PC-9 (cell line): ENCODE results near the gene NUP210. TPM values are rescaled to one million over a fixed set of nuclear protein-coding genes. Genes with fewer than 3 reads are reported as not detected.

Experiments used
- BruUV-seq: library from RNA; stranded (reverse); fragments of 400-500 nt; replicated peaks from 2 replicates; lab custom pipeline; 2021; lab: Mats Ljungman, UMichigan
- CTCF ChIA-PET: fragments of 300-600 bp; sonication (Branson Sonifier 250); formaldehyde crosslinking; loops from one replicate; lab custom pipeline; 2022; ENCODE audit warnings: antibody characterized with exemption; lab: Charles Lee
- POLR2A ChIA-PET: fragments of 300-600 bp; sonication (Branson Sonifier 250); formaldehyde crosslinking; loops from one replicate; lab custom pipeline; 2022; ENCODE audit warnings: antibody characterized with exemption; ENCODE audit not compliant: unreplicated experiment; lab: Charles Lee
- DNase-seq, 2 experiments: peaks; one replicate each; pipeline versions ENCODE4 v3.0.0 to v3.0.0-alpha.2; 2015 to 2022; ENCODE audit warnings: mixed read lengths in 1 of 2
- H2AFZ ChIP-seq: fragments of 200-600 bp; sonication (generic); 2 replicates; pipeline ENCODE4 v1.8.1; 2017; ENCODE audit warnings: antibody characterized with exemption
- H3F3A ChIP-seq: fragments of 200-600 bp; sonication (generic); 2 replicates; pipeline ENCODE4 v1.8.1; 2017; ENCODE audit warnings: antibody characterized with exemption, mild to moderate bottlenecking, low read depth; ENCODE audit not compliant: insufficient read depth
- H3K27ac ChIP-seq: fragments of 200-600 bp; sonication (generic); 2 replicates; pipeline ENCODE4 v1.6.1; 2016; ENCODE audit warnings: mixed run types
- H3K27me3 ChIP-seq: fragments of 200-600 bp; sonication (generic); 2 replicates; pipeline ENCODE4 v1.6.1; 2016; ENCODE audit warnings: low read depth, mixed run types; ENCODE audit not compliant: insufficient read depth
- H3K36me3 ChIP-seq: fragments of 200-600 bp; sonication (generic); 2 replicates; pipeline ENCODE4 v1.6.1; 2016; ENCODE audit warnings: low read depth, mixed run types
- H3K4me1 ChIP-seq: fragments of 200-600 bp; sonication (generic); replicated peaks from 2 replicates; pipeline ENCODE4 v1.6.1; 2016; ENCODE audit warnings: mixed run types; ENCODE audit not compliant: insufficient read depth
- H3K4me2 ChIP-seq: fragments of 200-600 bp; sonication (generic); 2 replicates; pipeline ENCODE4 v1.6.1; 2017; ENCODE audit warnings: mixed run types
- H3K4me3 ChIP-seq: fragments of 200-600 bp; sonication (generic); 2 replicates; pipeline ENCODE4 v1.6.1; 2016; ENCODE audit warnings: mixed run types
- H3K79me2 ChIP-seq: fragments of 200-600 bp; sonication (generic); 2 replicates; pipeline ENCODE4 v1.6.1; 2017; ENCODE audit warnings: low read depth, mixed run types
- H3K9me2 ChIP-seq: fragments of 200-600 bp; sonication (generic); 2 replicates; pipeline ENCODE4 v1.8.1; 2017; ENCODE audit warnings: mild to moderate bottlenecking; ENCODE audit not compliant: insufficient read depth
- H3K9me3 ChIP-seq: fragments of 200-600 bp; sonication (generic); 2 replicates; pipeline ENCODE4 v1.8.1; 2016; ENCODE audit warnings: low read depth; ENCODE audit not compliant: insufficient read depth
- H4K20me1 ChIP-seq: fragments of 200-600 bp; sonication (generic); 2 replicates; pipeline ENCODE4 v1.8.1; 2017; ENCODE audit not compliant: insufficient read depth
- EZH2 ChIP-seq: fragments of 200-600 bp; sonication (generic); IDR thresholded peaks from 2 replicates; pipeline ENCODE4 v1.8.0; 2017; ENCODE audit warnings: antibody characterized with exemption, low read depth
- intact Hi-C: fragments of 100-400 bp; cut with micrococcal nuclease; formaldehyde crosslinking; loops from one replicate; pipeline ENCODE4 v1.10.0; 2022; ENCODE audit not compliant: unreplicated experiment
- total RNA-seq: library from RNA; stranded (reverse); gene quantifications from 2 replicates; pipeline ENCODE4 v1.2.3, GENCODE V29; 2021
- TF ChIP-seq, protein P1 (sequence below): fragments of 200-600 bp; sonication (generic); conservative IDR thresholded peaks from 2 replicates; pipeline ENCODE4 v1.6.1; 2017; ENCODE audit warnings: mixed run types, antibody characterized with exemption, mild to moderate bottlenecking, moderate library complexity

The NUP210 gene
- total RNA-seq, 1 experiment from 2014 or later = 84.0 TPM

DNA sequence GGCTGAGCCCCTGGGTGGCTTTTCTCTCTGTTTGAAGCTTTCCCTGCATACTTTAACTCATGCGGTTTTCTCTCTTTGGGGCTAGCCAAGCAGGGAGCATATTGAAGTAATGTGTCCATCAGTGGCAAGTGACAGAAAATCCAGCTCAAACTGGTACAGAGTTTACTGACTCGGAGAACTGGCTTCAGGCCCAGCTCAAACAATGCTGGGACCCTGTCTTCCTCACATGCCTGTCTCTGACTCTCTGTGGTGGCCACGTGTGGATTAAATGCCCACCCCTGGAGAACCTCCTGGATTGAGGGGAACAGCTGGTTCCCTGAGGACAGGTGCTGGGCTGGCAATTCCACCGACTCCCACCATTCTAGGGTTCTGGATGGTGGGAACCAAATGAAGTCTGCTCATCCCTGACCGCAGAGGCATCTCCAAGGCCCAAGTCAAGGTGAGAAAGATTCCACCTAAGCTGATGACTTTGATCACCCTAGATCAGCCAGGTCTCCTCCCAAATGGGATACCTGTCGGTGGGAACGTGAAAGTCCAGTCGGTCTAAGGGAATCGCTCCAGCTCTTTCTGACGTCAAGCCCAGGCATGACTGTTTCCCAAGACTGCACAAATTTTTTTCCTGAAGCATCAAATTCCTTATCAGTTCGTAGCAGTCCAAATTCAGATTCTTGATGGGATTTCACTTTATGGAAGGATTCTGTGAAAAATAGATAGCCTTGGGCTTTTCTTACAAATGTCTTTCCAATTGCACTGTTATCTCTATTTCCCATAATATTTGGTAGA, 43.7 kb upstream of the NUP210 start:
- H3K36me3 ChIP-seq = no peaks in the 10 kb centered on the region
- H3K4me1 ChIP-seq = no peaks in the 10 kb centered on the region
- H3K27me3 ChIP-seq = no peaks in the 10 kb centered on the region; the same call in 1 of the 2 replicates
- no peak overlapping the region for H3K4me2 ChIP-seq
- no peak overlapping the region for H2AFZ ChIP-seq
- H3K4me3 ChIP-seq = no peak overlapping the region
- H3K27ac ChIP-seq = no peak overlapping the region
- DNase-seq = no peak
- no peaks in the 10 kb centered on the region for H3K9me3 ChIP-seq
- POLR2A ChIA-PET = no interaction called here
- BruUV-seq = no TSS peak
- no peaks in the 10 kb centered on the region for H4K20me1 ChIP-seq
- intact Hi-C loops = no loop called here
- no peaks in the 10 kb centered on the region for H3F3A ChIP-seq
- CTCF ChIA-PET = no interaction called here
- no peaks in the 10 kb centered on the region for H3K9me2 ChIP-seq
- H3K79me2 ChIP-seq = no peaks in the 10 kb centered on the region
- TF ChIP-seq, protein P1, sequence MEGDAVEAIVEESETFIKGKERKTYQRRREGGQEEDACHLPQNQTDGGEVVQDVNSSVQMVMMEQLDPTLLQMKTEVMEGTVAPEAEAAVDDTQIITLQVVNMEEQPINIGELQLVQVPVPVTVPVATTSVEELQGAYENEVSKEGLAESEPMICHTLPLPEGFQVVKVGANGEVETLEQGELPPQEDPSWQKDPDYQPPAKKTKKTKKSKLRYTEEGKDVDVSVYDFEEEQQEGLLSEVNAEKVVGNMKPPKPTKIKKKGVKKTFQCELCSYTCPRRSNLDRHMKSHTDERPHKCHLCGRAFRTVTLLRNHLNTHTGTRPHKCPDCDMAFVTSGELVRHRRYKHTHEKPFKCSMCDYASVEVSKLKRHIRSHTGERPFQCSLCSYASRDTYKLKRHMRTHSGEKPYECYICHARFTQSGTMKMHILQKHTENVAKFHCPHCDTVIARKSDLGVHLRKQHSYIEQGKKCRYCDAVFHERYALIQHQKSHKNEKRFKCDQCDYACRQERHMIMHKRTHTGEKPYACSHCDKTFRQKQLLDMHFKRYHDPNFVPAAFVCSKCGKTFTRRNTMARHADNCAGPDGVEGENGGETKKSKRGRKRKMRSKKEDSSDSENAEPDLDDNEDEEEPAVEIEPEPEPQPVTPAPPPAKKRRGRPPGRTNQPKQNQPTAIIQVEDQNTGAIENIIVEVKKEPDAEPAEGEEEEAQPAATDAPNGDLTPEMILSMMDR = no peak
- no peak for TF ChIP-seq EZH2

DNA sequence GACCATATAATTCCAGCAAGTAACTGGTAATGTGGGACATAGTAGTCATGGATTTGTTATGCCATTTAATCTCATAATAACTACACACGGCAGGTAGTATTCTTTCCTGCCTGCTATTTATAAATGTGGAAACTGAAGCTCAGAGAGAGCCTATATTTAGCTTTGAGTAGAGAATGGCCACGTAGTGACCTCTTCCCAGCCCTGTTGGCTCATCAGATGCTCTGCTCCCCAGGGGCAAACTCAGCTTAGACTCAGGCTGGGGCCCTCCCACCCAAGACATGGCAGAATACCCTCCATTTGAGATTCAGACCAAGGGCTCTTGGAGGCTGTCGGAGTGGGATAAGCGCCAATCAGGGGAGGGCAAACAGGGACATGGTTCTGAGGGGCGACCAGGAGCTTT, 42.7 kb upstream of the NUP210 start:
- no peaks in the 10 kb centered on the region for H3K9me2 ChIP-seq
- H2AFZ ChIP-seq = no peak overlapping the region
- H4K20me1 ChIP-seq = no peaks in the 10 kb centered on the region
- no peaks in the 10 kb centered on the region for H3K36me3 ChIP-seq
- H3K27me3 ChIP-seq = no peaks in the 10 kb centered on the region; the same call in 1 of the 2 replicates
- intact Hi-C loops = no loop called here
- DNase-seq = no peak
- no peaks in the 10 kb centered on the region for H3K79me2 ChIP-seq
- no peaks in the 10 kb centered on the region for H3K4me1 ChIP-seq
- POLR2A ChIA-PET = no interaction called here
- no peak overlapping the region for H3K4me3 ChIP-seq
- no TSS peak for BruUV-seq
- H3K9me3 ChIP-seq = no peaks in the 10 kb centered on the region
- TF ChIP-seq, protein P1 = no peak
- TF ChIP-seq EZH2 = no peak
- H3K27ac ChIP-seq = no peak overlapping the region
- no peaks in the 10 kb centered on the region for H3F3A ChIP-seq
- no peak overlapping the region for H3K4me2 ChIP-seq
- CTCF ChIA-PET = no interaction called here

DNA sequence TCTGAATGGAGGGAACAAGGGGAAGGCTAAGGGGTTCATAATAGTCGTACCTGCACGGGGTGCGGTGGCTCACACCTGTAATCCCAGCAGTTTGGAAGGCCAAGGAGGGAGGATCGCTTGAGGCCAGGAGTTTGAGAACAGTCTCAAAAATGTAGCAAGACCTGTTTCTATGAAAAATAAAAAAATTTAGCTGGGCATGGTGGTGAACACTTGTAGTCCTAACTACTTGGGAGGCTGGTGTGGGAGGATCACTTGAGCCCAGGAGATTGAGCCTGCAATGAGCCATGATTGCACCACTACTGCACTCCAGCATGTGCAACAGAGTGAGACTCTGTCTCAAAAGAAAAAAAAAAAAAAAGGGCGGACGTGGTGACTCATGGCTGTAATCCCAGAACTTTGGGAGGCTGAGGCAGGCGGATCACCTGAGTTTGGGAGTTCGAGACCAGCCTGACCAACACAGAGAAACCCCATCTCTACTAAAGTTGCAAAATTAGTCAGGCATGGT, 42.1 kb upstream of the NUP210 start:
- H3K27me3 ChIP-seq = no peaks in the 10 kb centered on the region; the same call in 1 of the 2 replicates
- ChIA-PET POLR2A (interaction anchor here (0.6 kb wide), 1 partner anchor 73 kb away, joined by 3 read pairs; no protein-coding TSS in a partner anchor), CTCF (no interaction called here)
- H3K4me2 ChIP-seq = no peak overlapping the region
- no peaks in the 10 kb centered on the region for H4K20me1 ChIP-seq
- BruUV-seq = no TSS peak
- TF ChIP-seq EZH2 = no peak
- TF ChIP-seq, protein P1 = no peak
- no peak overlapping the region for H3K27ac ChIP-seq
- H3K9me2 ChIP-seq = no peaks in the 10 kb centered on the region
- H3K4me3 ChIP-seq = no peak overlapping the region
- no peaks in the 10 kb centered on the region for H3F3A ChIP-seq
- no peaks in the 10 kb centered on the region for H3K4me1 ChIP-seq
- no peak for DNase-seq
- H3K79me2 ChIP-seq = no peaks in the 10 kb centered on the region
- intact Hi-C loops = no loop called here
- H3K9me3 ChIP-seq = no peaks in the 10 kb centered on the region
- H2AFZ ChIP-seq = no peak overlapping the region
- no peaks in the 10 kb centered on the region for H3K36me3 ChIP-seq
